ENCODE results near the gene WDR46.

WDR46 gene

DNA sequence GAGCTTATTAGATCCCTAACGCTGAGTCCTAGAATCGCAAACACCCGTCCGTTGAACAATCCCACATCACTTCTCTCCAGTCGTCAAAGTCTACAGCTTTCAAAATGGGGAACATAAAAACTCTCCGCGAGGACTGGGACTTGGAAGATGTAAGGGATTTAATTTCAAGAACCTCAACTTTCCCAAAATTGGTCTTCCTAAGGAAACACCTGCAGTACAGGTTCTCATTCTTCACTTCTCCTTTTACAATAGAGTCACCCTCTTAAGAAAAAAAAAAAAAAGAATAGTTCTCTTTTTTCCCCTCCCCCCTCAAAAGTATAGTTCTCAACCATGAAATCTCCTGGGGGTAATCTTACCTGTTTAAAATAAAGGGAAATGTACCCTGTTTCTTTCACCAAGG is 35.1 kb upstream of the WDR46 start:
- H3K27ac ChIP-seq: peak overlapping the region; percentile 98
- TF ChIP-seq ZFX (IDR thresholded peaks at IDR 0.05; ENCODE audit: borderline replicate concordance): no peak
- TF ChIP-seq, protein P1, sequence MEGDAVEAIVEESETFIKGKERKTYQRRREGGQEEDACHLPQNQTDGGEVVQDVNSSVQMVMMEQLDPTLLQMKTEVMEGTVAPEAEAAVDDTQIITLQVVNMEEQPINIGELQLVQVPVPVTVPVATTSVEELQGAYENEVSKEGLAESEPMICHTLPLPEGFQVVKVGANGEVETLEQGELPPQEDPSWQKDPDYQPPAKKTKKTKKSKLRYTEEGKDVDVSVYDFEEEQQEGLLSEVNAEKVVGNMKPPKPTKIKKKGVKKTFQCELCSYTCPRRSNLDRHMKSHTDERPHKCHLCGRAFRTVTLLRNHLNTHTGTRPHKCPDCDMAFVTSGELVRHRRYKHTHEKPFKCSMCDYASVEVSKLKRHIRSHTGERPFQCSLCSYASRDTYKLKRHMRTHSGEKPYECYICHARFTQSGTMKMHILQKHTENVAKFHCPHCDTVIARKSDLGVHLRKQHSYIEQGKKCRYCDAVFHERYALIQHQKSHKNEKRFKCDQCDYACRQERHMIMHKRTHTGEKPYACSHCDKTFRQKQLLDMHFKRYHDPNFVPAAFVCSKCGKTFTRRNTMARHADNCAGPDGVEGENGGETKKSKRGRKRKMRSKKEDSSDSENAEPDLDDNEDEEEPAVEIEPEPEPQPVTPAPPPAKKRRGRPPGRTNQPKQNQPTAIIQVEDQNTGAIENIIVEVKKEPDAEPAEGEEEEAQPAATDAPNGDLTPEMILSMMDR (IDR thresholded peaks at IDR 0.05): no peak

DNA sequence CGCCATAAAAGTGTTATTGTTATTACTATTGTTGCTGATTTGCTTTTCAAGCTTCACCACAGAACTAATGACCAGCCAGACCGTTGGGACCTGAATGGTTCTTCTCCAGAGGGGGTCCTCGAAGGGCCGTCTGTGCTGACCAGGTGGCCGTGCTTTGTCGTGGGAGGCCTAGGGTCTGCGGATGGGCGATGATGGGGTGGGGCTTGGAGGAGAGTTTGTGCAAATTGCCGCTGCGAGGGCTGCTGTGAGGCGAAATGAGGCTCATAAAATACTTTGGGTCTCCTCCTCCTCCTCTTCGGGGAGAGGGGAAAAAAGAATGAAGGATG is 34.5 kb upstream of the WDR46 start:
- H3K27ac ChIP-seq: peak overlapping the region; percentile 98
- TF ChIP-seq, protein P1 (IDR thresholded peaks at IDR 0.05): peak; percentile 10; the same call in 1 of the 2 replicates
- no peak for TF ChIP-seq ZFX (IDR thresholded peaks at IDR 0.05; ENCODE audit: borderline replicate concordance)

DNA sequence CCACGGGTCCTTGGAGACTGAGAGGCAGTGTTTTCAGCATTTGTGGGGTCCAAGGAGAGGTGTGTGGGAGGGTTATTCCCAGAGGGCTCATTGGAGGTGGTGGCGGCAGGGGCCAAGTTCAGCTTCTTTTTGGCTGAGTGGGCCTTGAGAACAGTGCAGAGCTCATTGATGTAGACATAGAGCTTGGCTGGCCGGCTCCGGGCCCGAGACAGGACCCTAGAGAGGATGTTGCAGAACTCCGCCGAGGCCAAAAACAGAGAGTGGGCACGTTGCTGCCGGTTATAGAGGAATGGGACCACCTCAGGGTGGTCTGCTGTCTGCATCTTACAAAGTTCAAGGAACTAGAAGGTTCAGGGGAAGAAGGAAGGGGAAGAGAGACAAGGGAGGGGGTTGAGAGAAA is 32.2 kb upstream of the WDR46 start:
- no peak for TF ChIP-seq ZFX (IDR thresholded peaks at IDR 0.05; ENCODE audit: borderline replicate concordance)
- TF ChIP-seq, protein P1 (IDR thresholded peaks at IDR 0.05): no peak
- peak overlapping the region; percentile 98 for H3K27ac ChIP-seq

DNA sequence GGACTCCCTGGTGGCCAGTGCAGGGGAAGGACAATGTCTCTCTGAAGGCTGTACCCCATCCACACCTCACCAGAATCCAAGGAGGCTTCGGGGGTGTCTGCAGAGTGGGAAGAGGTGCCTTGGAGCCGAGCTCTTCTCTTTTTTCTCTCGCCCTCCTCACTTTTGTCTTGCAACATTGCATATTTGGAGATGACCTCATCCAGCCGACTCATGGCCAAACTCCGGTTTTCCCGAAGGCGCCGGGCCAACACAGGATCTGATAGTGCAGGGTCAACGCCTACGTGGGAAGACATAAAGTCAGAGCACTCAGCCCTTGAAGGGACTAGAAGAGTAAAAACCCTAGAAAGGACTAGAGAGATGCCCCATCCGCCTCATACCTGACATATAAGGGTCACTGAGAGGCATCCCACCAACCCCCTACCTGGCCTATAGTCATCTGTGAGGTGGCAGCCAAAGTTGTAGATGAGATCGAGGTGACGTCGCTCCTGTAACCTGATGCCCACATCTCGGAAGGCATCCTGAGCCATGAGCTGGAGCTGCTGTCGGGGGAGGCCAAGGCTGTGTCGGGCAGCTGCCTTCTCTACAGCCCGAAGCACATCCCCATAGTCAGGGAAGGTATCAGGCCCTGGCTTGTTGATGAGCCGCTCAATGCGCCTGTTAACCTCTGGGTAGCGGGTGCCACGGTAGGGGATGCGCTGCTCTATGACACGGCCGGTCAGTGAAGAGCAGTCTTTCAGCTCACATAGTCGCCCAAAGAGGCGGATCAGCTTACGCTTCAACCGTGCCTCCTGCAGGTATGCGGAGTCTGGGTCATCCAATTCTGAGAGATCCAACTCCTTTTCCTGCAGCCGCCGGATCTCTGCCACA is 31.5 kb upstream of the WDR46 start:
- H3K27ac ChIP-seq: peak overlapping the region; percentile 98
- no peak for TF ChIP-seq ZFX (IDR thresholded peaks at IDR 0.05; ENCODE audit: borderline replicate concordance)
- TF ChIP-seq, protein P1 (IDR thresholded peaks at IDR 0.05): no peak

DNA sequence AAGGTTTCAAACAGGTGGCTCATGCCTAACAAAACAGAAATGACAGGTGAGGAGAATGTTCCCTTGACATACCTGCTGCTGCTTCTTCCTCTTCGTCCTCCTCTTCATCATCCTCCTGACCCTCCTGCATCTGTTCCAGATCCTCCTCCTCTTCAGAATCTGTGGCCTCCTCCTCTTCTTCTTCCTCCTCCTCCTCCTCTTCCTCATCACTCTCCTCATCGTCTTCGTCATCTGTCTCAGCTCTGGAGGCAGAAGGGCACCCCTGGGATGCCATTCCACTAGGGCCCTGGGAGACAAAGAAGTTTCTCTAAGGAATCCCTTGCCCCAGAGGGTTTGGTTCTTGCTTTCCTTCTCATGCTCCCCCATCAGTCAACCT is 30.9 kb upstream of the WDR46 start:
- peak overlapping the region; percentile 98 for H3K27ac ChIP-seq

DNA sequence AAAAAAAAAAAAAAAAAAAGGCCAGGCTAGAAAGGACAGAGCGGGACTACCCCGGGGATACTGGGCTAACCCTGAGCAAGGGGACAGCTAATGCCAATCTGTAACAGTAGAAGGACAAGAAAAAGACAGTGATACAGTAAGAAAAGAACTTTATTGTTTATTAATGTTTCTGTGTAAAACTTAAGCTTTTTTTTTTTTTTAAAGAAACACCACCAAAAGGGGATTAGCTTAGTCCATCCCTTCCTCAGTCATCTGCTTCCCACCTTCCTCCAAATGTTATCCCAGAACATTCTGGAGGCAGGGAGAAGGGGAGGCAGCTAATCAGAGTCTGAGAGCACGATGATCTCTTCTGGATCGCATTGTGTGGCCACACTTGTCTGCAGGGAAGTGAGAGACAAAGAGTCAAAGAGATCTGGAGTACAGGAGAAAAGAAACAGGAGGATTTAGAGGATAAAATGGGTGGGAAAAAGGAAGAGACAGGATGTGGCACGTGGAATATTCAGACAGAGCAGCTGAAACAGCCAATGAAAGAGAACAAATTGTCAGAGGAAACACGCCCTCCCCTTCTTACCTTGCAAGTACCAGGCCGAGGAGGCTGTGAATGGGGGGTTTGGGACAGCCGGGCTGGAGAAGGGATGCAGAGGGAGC is 29.5 kb upstream of the WDR46 start:
- no peak for TF ChIP-seq ZFX (IDR thresholded peaks at IDR 0.05; ENCODE audit: borderline replicate concordance)
- TF ChIP-seq, protein P1 (IDR thresholded peaks at IDR 0.05): no peak
- peak overlapping the region; percentile 98 for H3K27ac ChIP-seq

More for the DNA sequence above, 30.9 kb upstream of the WDR46 start:
- TF ChIP-seq, protein P1 (IDR thresholded peaks at IDR 0.05): no peak
- TF ChIP-seq ZFX (IDR thresholded peaks at IDR 0.05; ENCODE audit: borderline replicate concordance): no peak
